ENCODE results near the gene STAB2.

STAB2 gene

GRCh38 chr12:103798586-103798985, 211.5 kb downstream of the STAB2 start:
- Histone ChIP-seq H3K36me3 (ENCODE audit: insufficient read depth, insufficient read length, low read length) (peaks cover 49% of the 10 kb centered on the region), H3K4me1 (ENCODE audit: insufficient read depth, insufficient read length) (no peaks in the 10 kb centered on the region), H3K4me3 (ENCODE audit: insufficient read length, low read depth) (no peak overlapping the region), H3K9ac (ENCODE audit: insufficient read length, low read depth) (no peak overlapping the region), H3K9me3 (ENCODE audit: insufficient read depth, low read length) (no peaks in the 10 kb centered on the region), H3K27me3 (ENCODE audit: insufficient read depth, insufficient read length) (no peaks in the 10 kb centered on the region)
- DNase-seq (ENCODE audit: low read depth, low spot score) = no peak
- TF ChIP-seq ZNF274 (IDR thresholded peaks at IDR 0.05; ENCODE audit: low read depth, low read length) = no peak
- no peak for TF ChIP-seq SUZ12 (IDR thresholded peaks at IDR 0.05; ENCODE audit: extremely low read depth, insufficient read depth, insufficient read length)
- TF ChIP-seq YY1 (IDR thresholded peaks at IDR 0.05; ENCODE audit: insufficient read depth, insufficient read length) = no peak

- TF ChIP-seq YY1 (IDR thresholded peaks at IDR 0.05; ENCODE audit: insufficient read depth, insufficient read length) (no peak), ZNF274 (IDR thresholded peaks at IDR 0.05; ENCODE audit: low read depth, low read length) (no peak), SUZ12 (IDR thresholded peaks at IDR 0.05; ENCODE audit: extremely low read depth, insufficient read depth, insufficient read length) (no peak)
- peaks cover 43% of the 10 kb centered on the region for H3K36me3 ChIP-seq (ENCODE audit: insufficient read depth, insufficient read length, low read length)
- no peak for DNase-seq (ENCODE audit: low read depth, low spot score)
- H3K9me3 ChIP-seq (ENCODE audit: insufficient read depth, low read length) = no peaks in the 10 kb centered on the region
- H3K4me1 ChIP-seq (ENCODE audit: insufficient read depth, insufficient read length) = no peaks in the 10 kb centered on the region
- no peak overlapping the region for H3K9ac ChIP-seq (ENCODE audit: insufficient read length, low read depth)
- H3K27me3 ChIP-seq (ENCODE audit: insufficient read depth, insufficient read length) = no peaks in the 10 kb centered on the region
- H3K4me3 ChIP-seq (ENCODE audit: insufficient read length, low read depth) = no peak overlapping the region
Measured at GRCh38 chr12:103799504-103799856, 212.4 kb downstream of the STAB2 start.

- Histone ChIP-seq H3K9ac (ENCODE audit: insufficient read length, low read depth) (no peak overlapping the region), H3K36me3 (ENCODE audit: insufficient read depth, insufficient read length, low read length) (peaks cover 37% of the 10 kb centered on the region), H3K4me3 (ENCODE audit: insufficient read length, low read depth) (no peak overlapping the region), H3K27me3 (ENCODE audit: insufficient read depth, insufficient read length) (no peaks in the 10 kb centered on the region), H3K4me1 (ENCODE audit: insufficient read depth, insufficient read length) (no peaks in the 10 kb centered on the region), H3K9me3 (ENCODE audit: insufficient read depth, low read length) (no peaks in the 10 kb centered on the region)
- no peak for DNase-seq (ENCODE audit: low read depth, low spot score)
- TF ChIP-seq ZNF274 (IDR thresholded peaks at IDR 0.05; ENCODE audit: low read depth, low read length) (no peak), SUZ12 (IDR thresholded peaks at IDR 0.05; ENCODE audit: extremely low read depth, insufficient read depth, insufficient read length) (no peak), YY1 (IDR thresholded peaks at IDR 0.05; ENCODE audit: insufficient read depth, insufficient read length) (no peak)
Measured at GRCh38 chr12:103799857-103800771, 213.0 kb downstream of the STAB2 start.

- Histone ChIP-seq H3K9ac (ENCODE audit: insufficient read length, low read depth) (no peak overlapping the region), H3K27me3 (ENCODE audit: insufficient read depth, insufficient read length) (no peaks in the 10 kb centered on the region), H3K4me1 (ENCODE audit: insufficient read depth, insufficient read length) (peaks cover 4% of the 10 kb centered on the region), H3K4me3 (ENCODE audit: insufficient read length, low read depth) (no peak overlapping the region), H3K9me3 (ENCODE audit: insufficient read depth, low read length) (no peaks in the 10 kb centered on the region), H3K36me3 (ENCODE audit: insufficient read depth, insufficient read length, low read length) (peaks cover 34% of the 10 kb centered on the region)
- no peak for TF ChIP-seq SUZ12 (IDR thresholded peaks at IDR 0.05; ENCODE audit: extremely low read depth, insufficient read depth, insufficient read length)
- TF ChIP-seq ZNF274 (IDR thresholded peaks at IDR 0.05; ENCODE audit: low read depth, low read length) = no peak
- TF ChIP-seq YY1 (IDR thresholded peaks at IDR 0.05; ENCODE audit: insufficient read depth, insufficient read length) = no peak
- DNase-seq (ENCODE audit: low read depth, low spot score) = no peak
Measured at GRCh38 chr12:103801709-103802585, 214.9 kb downstream of the STAB2 start.

GRCh38 chr12:103802586-103802886, 215.5 kb downstream of the STAB2 start:
- peaks cover 36% of the 10 kb centered on the region for H3K36me3 ChIP-seq (ENCODE audit: insufficient read depth, insufficient read length, low read length)
- no peaks in the 10 kb centered on the region for H3K9me3 ChIP-seq (ENCODE audit: insufficient read depth, low read length)
- DNase-seq (ENCODE audit: low read depth, low spot score) = no peak
- no peak overlapping the region for H3K4me3 ChIP-seq (ENCODE audit: insufficient read length, low read depth)
- H3K4me1 ChIP-seq (ENCODE audit: insufficient read depth, insufficient read length) = peaks cover 4% of the 10 kb centered on the region
- TF ChIP-seq YY1 (IDR thresholded peaks at IDR 0.05; ENCODE audit: insufficient read depth, insufficient read length) (no peak), SUZ12 (IDR thresholded peaks at IDR 0.05; ENCODE audit: extremely low read depth, insufficient read depth, insufficient read length) (no peak), ZNF274 (IDR thresholded peaks at IDR 0.05; ENCODE audit: low read depth, low read length) (no peak)
- no peaks in the 10 kb centered on the region for H3K27me3 ChIP-seq (ENCODE audit: insufficient read depth, insufficient read length)
- H3K9ac ChIP-seq (ENCODE audit: insufficient read length, low read depth) = no peak overlapping the region

- no peak overlapping the region for H3K4me3 ChIP-seq (ENCODE audit: insufficient read length, low read depth)
- H3K4me1 ChIP-seq (ENCODE audit: insufficient read depth, insufficient read length) = peaks cover 4% of the 10 kb centered on the region
- H3K36me3 ChIP-seq (ENCODE audit: insufficient read depth, insufficient read length, low read length) = peaks cover 27% of the 10 kb centered on the region
- H3K9ac ChIP-seq (ENCODE audit: insufficient read length, low read depth) = no peak overlapping the region
- no peak for DNase-seq (ENCODE audit: low read depth, low spot score)
- no peak for TF ChIP-seq ZNF274 (IDR thresholded peaks at IDR 0.05; ENCODE audit: low read depth, low read length)
- no peak for TF ChIP-seq YY1 (IDR thresholded peaks at IDR 0.05; ENCODE audit: insufficient read depth, insufficient read length)
- TF ChIP-seq SUZ12 (IDR thresholded peaks at IDR 0.05; ENCODE audit: extremely low read depth, insufficient read depth, insufficient read length) = no peak
- H3K27me3 ChIP-seq (ENCODE audit: insufficient read depth, insufficient read length) = no peaks in the 10 kb centered on the region
- H3K9me3 ChIP-seq (ENCODE audit: insufficient read depth, low read length) = no peaks in the 10 kb centered on the region
Measured at GRCh38 chr12:103803847-103804246, 216.8 kb downstream of the STAB2 start.
